Measurements from ENCODE around the gene APP.

The APP gene

GRCh38 chr21:25905126-25905525, 265.4 kb downstream of the APP start:
- no peak for TF ChIP-seq USF1 (IDR thresholded peaks at IDR 0.05)
- no peak for TF ChIP-seq EGR1 (IDR thresholded peaks at IDR 0.05)
- TF ChIP-seq FOXM1 (IDR thresholded peaks at IDR 0.05; ENCODE audit: borderline replicate concordance, low read depth) = no peak
- TF ChIP-seq TEAD4 (IDR thresholded peaks at IDR 0.05) = no peak
- TF ChIP-seq TAF1 (IDR thresholded peaks at IDR 0.05; ENCODE audit: low read depth) = no peak
- no peak for TF ChIP-seq EP300 (IDR thresholded peaks at IDR 0.05; ENCODE audit: borderline replicate concordance)
- TF ChIP-seq YY1 (IDR thresholded peaks at IDR 0.05; ENCODE audit: low read depth) = no peak
- TF ChIP-seq TCF12 (IDR thresholded peaks at IDR 0.05; ENCODE audit: low read depth) = no peak
- TF ChIP-seq MAX (IDR thresholded peaks at IDR 0.05) = no peak
- TF ChIP-seq CREB1 (IDR thresholded peaks at IDR 0.05; ENCODE audit: low read depth) = no peak
- no peak for TF ChIP-seq NFIC (IDR thresholded peaks at IDR 0.05)
- TF ChIP-seq REST (IDR thresholded peaks at IDR 0.05; ENCODE audit: low read depth) = no peak
- TF ChIP-seq ZBTB7A (IDR thresholded peaks at IDR 0.05; ENCODE audit: low read depth) = no peak
- no peak for TF ChIP-seq CEBPB (IDR thresholded peaks at IDR 0.05)
- no peak for TF ChIP-seq RAD21 (IDR thresholded peaks at IDR 0.05; ENCODE audit: low read depth)

- no peak for TF ChIP-seq YY1 (IDR thresholded peaks at IDR 0.05; ENCODE audit: low read depth)
- no peak for TF ChIP-seq EGR1 (IDR thresholded peaks at IDR 0.05)
- no peak for TF ChIP-seq REST (IDR thresholded peaks at IDR 0.05; ENCODE audit: low read depth)
- no peak for TF ChIP-seq ZBTB7A (IDR thresholded peaks at IDR 0.05; ENCODE audit: low read depth)
- no peak for TF ChIP-seq FOXM1 (IDR thresholded peaks at IDR 0.05; ENCODE audit: borderline replicate concordance, low read depth)
- TF ChIP-seq TCF12 (IDR thresholded peaks at IDR 0.05; ENCODE audit: low read depth) = no peak
- no peak for TF ChIP-seq RAD21 (IDR thresholded peaks at IDR 0.05; ENCODE audit: low read depth)
- TF ChIP-seq MAX (IDR thresholded peaks at IDR 0.05) = no peak
- TF ChIP-seq USF1 (IDR thresholded peaks at IDR 0.05) = no peak
- no peak for TF ChIP-seq CREB1 (IDR thresholded peaks at IDR 0.05; ENCODE audit: low read depth)
- no peak for TF ChIP-seq TEAD4 (IDR thresholded peaks at IDR 0.05)
- TF ChIP-seq CEBPB (IDR thresholded peaks at IDR 0.05) = no peak
- TF ChIP-seq EP300 (IDR thresholded peaks at IDR 0.05; ENCODE audit: borderline replicate concordance) = no peak
- TF ChIP-seq NFIC (IDR thresholded peaks at IDR 0.05) = no peak
Measured at GRCh38 chr21:25904044-25904695, 266.4 kb downstream of the APP start.

- TF ChIP-seq MAX (IDR thresholded peaks at IDR 0.05) (no peak), REST (IDR thresholded peaks at IDR 0.05; ENCODE audit: low read depth) (no peak), YY1 (IDR thresholded peaks at IDR 0.05; ENCODE audit: low read depth) (no peak), CEBPB (IDR thresholded peaks at IDR 0.05) (no peak), ZBTB7A (IDR thresholded peaks at IDR 0.05; ENCODE audit: low read depth) (no peak), TEAD4 (IDR thresholded peaks at IDR 0.05) (no peak), RAD21 (IDR thresholded peaks at IDR 0.05; ENCODE audit: low read depth) (no peak), USF1 (IDR thresholded peaks at IDR 0.05) (no peak), TCF12 (IDR thresholded peaks at IDR 0.05; ENCODE audit: low read depth) (no peak), FOXM1 (IDR thresholded peaks at IDR 0.05; ENCODE audit: borderline replicate concordance, low read depth) (no peak), EGR1 (IDR thresholded peaks at IDR 0.05) (no peak), EP300 (IDR thresholded peaks at IDR 0.05; ENCODE audit: borderline replicate concordance) (no peak), TAF1 (IDR thresholded peaks at IDR 0.05; ENCODE audit: low read depth) (no peak), CREB1 (IDR thresholded peaks at IDR 0.05; ENCODE audit: low read depth) (no peak), NFIC (IDR thresholded peaks at IDR 0.05) (no peak)
Measured at GRCh38 chr21:25903607-25904006, 267.0 kb downstream of the APP start.

Measured in Ishikawa (cell line).